GM12891 (cell line): ENCODE measurements around the gene FBXL7.

ENCODE experiments used
- DNase-seq: peaks from one replicate; pipeline ENCODE4 v3.0.0; 2011; ENCODE audit warnings: low spot score; ENCODE audit not compliant: insufficient read length
- FAIRE-seq: peaks from 2 replicates; lab custom pipeline; 2011; peaks lifted over from hg19 to GRCh38; lab: Jason Lieb, UNC
- PAX5 ChIP-seq: IDR thresholded peaks from 2 replicates; pipeline ENCODE4 v1.6.1; 2011; ENCODE audit warnings: low read length, moderate library complexity, mild to moderate bottlenecking; ENCODE audit not compliant: insufficient read depth, severe bottlenecking
- POLR2A ChIP-seq: IDR thresholded peaks from 2 replicates; pipeline ENCODE4 v1.6.1; 2011; ENCODE audit warnings: low read depth, low read length, control low read depth
- POLR2AphosphoS5 ChIP-seq: IDR thresholded peaks from 2 replicates; pipeline ENCODE4 v1.6.1; 2011; ENCODE audit warnings: low read depth, low read length, control low read depth
- POU2F2 ChIP-seq: IDR thresholded peaks from 2 replicates; pipeline ENCODE4 v1.6.1; 2011; ENCODE audit warnings: low read depth, mild to moderate bottlenecking, control low read depth, low read length, moderate library complexity
- SPI1 ChIP-seq: IDR thresholded peaks from 2 replicates; pipeline ENCODE4 v1.6.1; 2011; ENCODE audit warnings: low read depth, low read length, control low read depth
- TAF1 ChIP-seq: IDR thresholded peaks from 2 replicates; pipeline ENCODE4 v1.6.1; 2011; ENCODE audit warnings: low read depth, low read length, control low read depth

The FBXL7 gene

DNA sequence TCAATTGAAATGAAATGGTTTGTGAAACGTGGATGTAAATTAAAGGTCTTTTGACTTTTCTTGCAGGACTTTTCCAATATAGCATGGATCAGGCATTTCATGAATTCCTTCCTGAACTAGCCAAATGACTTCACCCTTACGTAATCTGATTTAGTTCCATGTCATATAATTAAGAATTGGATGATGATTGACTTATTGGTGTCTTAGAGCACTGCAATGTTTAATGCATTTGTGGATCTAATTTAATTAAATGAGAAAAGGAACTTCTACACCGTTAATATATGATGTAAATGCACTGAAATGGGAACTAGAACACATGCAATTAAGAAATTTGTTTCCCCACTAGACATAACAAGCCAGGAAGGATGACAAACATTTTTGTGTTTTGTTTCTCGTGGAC lies 228.8 kb downstream of the FBXL7 start:
- DNase-seq = no peak
- TF ChIP-seq TAF1 (no peak), POU2F2 (no peak)
- FAIRE-seq = no peak

DNA sequence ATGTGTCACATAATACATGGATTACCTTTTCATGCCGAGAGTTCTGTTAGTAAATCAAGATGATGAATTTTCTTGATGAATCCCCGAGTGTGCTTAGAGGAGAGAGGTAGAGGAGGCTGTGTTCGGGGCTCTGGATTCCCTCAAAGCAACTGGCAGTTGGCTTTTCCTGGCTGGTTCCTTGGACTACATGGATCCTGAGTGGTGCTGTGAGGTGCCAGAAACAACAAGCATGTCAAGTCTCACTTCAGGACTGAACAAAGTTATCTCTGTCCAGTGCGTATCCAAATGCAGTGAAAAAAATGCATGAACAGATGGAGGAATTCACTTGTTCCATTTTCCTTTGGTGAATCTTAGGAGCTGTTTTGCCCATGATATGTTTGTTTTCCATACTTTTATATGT lies 231.7 kb downstream of the FBXL7 start:
- no peak for DNase-seq
- no peak for FAIRE-seq

DNA sequence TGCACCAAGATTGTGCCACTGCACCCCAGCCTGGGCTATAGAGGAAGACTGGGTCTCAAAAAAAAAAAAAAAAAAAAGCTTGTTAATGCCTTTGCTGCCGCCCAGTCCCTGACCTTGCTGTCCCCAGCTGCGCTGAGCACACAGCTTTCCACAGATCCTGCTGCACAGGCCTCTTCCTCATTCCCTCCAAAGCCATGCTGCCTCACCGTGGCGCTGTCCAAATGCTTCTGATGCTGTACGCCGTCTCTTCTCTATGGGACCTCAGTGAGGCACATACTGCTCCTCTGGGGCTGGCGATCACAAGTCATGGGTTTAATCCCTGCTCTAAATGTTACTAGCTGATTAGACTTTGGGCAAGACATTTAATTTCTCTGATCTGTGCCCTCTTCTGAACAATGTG lies 234.1 kb downstream of the FBXL7 start:
- FAIRE-seq (no peak), DNase-seq (no peak)
- TF ChIP-seq SPI1 (no peak), TAF1 (no peak), POLR2AphosphoS5 (no peak), POU2F2 (no peak), PAX5 (no peak), POLR2A (no peak)

More for the DNA sequence above, 231.7 kb downstream of the FBXL7 start:
- no peak for TF ChIP-seq POLR2AphosphoS5
- no peak for TF ChIP-seq POU2F2
- TF ChIP-seq POLR2A = no peak
- TF ChIP-seq TAF1 = no peak
- TF ChIP-seq SPI1 = no peak
- TF ChIP-seq PAX5 = no peak

DNA sequence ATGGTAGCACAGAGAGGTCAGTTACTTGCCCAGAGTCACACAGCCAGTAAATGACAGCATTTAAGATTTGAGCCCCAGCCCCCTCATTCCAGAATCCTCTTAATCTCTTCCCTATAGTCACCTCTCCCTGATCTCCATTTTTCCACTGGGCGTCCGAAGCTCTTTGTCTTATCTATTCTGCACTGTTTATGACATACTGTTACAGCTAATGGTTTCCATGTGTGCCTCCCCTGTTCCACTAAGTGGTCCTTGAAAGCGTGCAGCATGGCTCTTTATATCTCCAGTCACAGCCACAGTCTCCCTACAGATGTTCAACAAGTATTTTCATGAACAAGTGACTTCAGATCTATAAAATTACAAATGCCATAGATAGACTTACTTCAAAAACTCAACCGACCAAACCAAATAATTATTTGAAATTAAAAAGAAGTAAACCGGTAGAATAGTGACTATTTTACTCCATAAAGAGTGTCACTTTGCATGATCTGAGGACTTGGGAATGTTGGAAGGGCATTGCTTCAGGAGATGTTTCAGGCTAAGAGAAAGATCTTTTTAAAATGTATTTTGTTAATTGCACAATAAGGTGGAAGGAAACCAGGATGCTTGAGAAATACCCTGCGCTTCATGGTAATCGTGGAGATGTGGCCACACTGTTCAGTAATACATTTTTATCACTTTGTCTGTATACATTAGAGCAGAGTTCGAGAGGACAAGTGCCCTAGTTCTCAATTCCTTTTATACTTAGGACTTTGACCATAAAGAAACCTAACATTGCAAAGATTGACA lies 237.2 kb downstream of the FBXL7 start:
- no peak for FAIRE-seq

DNA sequence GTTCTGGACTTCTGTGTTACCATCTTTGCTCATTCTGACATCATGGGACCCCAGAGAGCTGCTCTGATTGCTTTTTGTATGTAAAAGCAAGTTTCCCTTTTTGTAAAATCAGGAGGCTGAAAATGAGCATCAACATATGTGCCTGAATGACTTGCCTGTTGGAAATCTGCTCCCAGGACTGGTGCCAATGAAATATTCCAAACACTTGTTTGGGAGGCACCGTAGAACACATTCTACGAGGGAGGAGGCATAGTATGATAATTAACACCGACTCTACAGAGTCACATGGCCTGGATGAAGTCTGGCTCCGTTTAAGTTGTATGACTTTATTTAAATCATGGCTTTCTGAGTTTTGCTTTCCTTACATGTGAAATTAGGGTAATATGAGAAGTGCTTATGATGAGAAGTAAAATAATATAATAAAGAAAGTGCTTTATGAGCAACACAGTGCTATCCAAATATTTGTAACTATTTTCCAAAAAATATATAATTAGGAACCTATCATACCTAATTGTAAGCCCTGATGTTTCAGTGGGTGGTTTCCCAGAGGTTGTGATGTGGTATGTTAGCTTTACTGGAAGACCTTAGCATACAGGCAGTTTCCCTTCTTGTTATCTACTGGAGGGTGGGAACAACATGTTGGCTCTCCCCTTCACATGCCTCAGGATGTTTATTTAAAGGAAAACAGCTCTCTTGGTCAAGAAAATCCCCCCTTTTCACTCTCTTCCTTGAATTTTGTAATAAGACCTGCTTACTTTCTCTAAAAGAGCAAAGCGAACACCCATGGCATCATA lies 238.1 kb downstream of the FBXL7 start:
- no peak for FAIRE-seq
- no peak for DNase-seq
- TF ChIP-seq TAF1 (no peak), PAX5 (no peak), POU2F2 (no peak)

More for the DNA sequence above, 237.2 kb downstream of the FBXL7 start:
- TF ChIP-seq POU2F2 = no peak
- DNase-seq = no peak

DNA sequence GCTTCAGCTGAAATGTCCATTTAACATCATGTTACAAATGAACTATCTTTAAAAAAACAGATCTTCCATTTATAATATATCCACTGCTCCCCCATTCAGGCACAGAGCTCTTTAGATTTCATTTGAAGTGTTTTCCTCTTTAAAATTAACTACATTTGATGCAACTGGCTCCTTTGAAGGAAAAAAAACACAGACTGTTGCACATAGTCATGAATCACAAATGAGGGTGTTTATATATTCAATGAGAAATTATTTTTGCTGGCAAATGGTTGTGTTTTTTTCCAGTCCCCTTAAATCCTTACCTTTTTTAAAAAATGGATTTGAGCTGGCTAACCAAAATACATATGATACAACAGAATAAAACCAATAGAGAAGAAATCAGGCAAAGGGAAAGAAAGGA lies 240.4 kb downstream of the FBXL7 start:
- TF ChIP-seq TAF1 (no peak), POLR2A (no peak), POU2F2 (no peak), SPI1 (no peak), POLR2AphosphoS5 (no peak)
- DNase-seq (no peak), FAIRE-seq (no peak)

DNA sequence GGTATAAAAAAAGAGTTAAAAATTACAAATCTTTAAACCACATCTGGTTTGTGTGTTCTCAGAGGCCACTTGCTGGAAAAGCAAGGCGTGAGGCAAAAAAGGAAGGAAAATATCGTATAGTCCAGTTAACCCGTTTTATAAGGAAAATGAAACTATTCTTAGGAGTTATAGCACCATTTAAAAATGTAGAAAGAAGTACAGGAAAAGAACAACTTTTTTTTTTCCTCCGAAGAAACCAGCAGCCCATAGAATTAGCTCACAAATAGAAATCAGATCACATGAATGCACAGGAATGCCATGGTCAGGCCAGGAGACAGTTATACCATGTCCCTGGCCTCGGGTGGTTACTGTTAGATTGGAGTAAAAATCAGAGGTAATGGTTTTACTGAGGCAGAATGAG lies 241.6 kb downstream of the FBXL7 start:
- FAIRE-seq (no peak), DNase-seq (no peak)
- no peak for TF ChIP-seq TAF1
- TF ChIP-seq PAX5 = no peak
- TF ChIP-seq POU2F2 = no peak
- TF ChIP-seq POLR2A = no peak
- no peak for TF ChIP-seq POLR2AphosphoS5
- TF ChIP-seq SPI1 = no peak

DNA sequence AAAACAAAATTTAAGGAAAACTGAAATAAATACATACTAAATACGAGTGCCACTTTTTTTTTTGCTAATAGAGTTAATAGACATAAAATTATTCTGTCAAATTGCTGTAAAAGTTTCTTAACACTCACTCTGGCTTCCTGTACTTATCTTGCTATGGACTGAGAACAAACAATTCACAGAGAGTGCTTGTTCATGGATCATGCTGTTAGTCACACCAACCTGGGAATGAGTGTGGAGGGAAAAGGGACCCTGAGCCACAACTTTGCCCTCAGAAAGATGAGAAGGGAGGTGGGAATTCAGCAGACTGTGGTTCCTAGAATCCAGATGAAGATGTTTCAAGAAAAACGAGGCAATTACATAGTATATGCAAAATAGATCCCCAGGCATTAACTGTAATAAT lies 246.9 kb downstream of the FBXL7 start:
- TF ChIP-seq SPI1 (no peak), POLR2AphosphoS5 (no peak), POU2F2 (no peak), POLR2A (no peak), PAX5 (no peak), TAF1 (no peak)
- DNase-seq (no peak), FAIRE-seq (no peak)

DNA sequence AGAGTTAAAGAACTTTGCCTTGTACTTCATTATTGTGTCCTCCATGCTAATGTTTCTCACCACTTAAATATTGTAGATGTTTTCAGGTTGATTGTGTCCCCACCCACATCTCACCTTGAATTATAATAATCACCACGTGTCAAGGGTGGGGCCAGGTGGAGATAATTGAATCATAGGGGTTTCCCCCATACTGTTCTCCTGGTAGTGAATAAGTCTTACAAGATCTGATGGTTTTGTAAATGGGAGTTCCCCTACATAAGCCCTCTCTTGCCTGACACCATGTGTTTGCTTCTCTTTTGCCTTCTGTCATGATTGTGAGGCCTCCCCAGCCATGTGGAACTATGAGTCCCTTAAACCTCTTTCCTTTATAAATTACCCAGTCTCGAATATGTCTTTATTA lies 248.3 kb downstream of the FBXL7 start:
- FAIRE-seq (no peak), DNase-seq (no peak)
- no peak for TF ChIP-seq SPI1
- no peak for TF ChIP-seq POU2F2
- TF ChIP-seq POLR2AphosphoS5 = no peak
- TF ChIP-seq POLR2A = no peak
- TF ChIP-seq TAF1 = no peak
- TF ChIP-seq PAX5 = no peak
